Measurements from ENCODE around the gene ZDHHC7. TPM values are rescaled to one million over a fixed set of nuclear protein-coding genes. Genes with fewer than 3 reads are reported as not detected.

ZDHHC7 gene
- total and polyA plus RNA-seq, 2 donors (not counting 1 experiment from before 2014, with no cell fraction given): 96.4 to 135 TPM

DNA sequence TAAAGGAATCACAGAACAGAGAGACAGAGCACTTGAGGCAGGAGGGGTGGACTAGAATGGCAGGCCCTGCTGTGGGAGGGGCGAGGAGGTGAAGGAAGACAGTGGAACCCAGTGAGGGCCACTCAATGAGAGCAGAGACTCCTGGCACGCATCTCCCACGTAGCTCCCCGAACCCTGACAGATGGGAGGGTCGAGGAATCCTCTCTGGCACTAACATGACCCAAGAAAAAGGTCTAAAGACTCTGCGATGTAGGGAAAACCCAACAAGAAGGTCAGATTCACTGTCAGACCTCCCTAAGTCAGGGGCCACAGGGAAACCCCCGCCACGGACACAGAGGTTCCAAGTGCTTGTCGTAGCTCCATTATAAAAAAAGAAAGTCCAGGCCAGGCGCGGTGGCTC lies 15.0 kb downstream of the ZDHHC7 start:
- H3K36me3 ChIP-seq (ENCODE audit: control insufficient read depth, insufficient read depth, low read length): peaks cover 12% of the 10 kb centered on the region
- H3K4me2 ChIP-seq (ENCODE audit: extremely low read depth, insufficient read depth, low read length): no peak overlapping the region
- DNase-seq (ENCODE audit: low read depth in 2 of 2): no peak
- H3K79me2 ChIP-seq (ENCODE audit: control insufficient read depth, insufficient read depth, low read length): peaks cover 82% of the 10 kb centered on the region
- H3K9ac ChIP-seq (ENCODE audit: insufficient read depth, low read length): no peak overlapping the region
- no peaks in the 10 kb centered on the region for H3K27me3 ChIP-seq (ENCODE audit: control insufficient read depth, insufficient read depth, low read length)
- no peak overlapping the region for H2AFZ ChIP-seq (ENCODE audit: low read length)
- no peaks in the 10 kb centered on the region for H3K9me3 ChIP-seq (ENCODE audit: control insufficient read depth, insufficient read depth, low read depth, low read length)
- no peak overlapping the region for H3K4me3 ChIP-seq (replicated peaks in 1 of 4; ENCODE audit: control extremely low read depth in 1 of 4, insufficient read depth in 1 of 4, low read depth in 3 of 4, low read length in 4 of 4)
- TF ChIP-seq EZH2 (IDR thresholded peaks at IDR 0.05; ENCODE audit: low read length, missing control alignments): no peak
- H3K4me1 ChIP-seq (ENCODE audit: control insufficient read depth, extremely low read depth, insufficient read depth, low read length): peaks cover 30% of the 10 kb centered on the region
- peak overlapping the region; percentile 1 for H3K27ac ChIP-seq (ENCODE audit: insufficient read depth, low read length)
- H4K20me1 ChIP-seq (ENCODE audit: control insufficient read depth, extremely low read depth, insufficient read depth, low read length): no peaks in the 10 kb centered on the region

DNA sequence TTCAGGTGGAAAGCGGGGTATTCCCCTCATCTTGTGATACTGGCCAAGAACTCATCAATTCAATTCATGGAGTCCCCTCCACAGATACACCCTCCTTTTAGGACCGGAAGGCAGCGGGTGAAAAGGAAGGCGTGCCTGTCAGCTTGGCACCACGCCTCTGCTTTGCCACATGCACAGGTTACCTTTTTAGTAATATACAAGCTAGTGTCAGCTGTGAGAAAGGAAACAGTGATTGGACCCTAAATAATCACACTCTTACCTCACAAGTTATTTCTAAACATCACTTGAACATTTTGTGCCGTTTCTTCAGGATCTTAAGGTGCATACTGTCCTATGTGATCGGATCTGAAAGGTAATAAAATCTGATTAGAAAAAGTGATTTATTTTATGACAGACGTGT lies 15.7 kb downstream of the ZDHHC7 start:
- Histone ChIP-seq H2AFZ (ENCODE audit: low read length) (no peak overlapping the region), H3K4me3 (replicated peaks in 1 of 4; ENCODE audit: control extremely low read depth in 1 of 4, insufficient read depth in 1 of 4, low read depth in 3 of 4, low read length in 4 of 4) (no peak overlapping the region), H3K36me3 (ENCODE audit: control insufficient read depth, insufficient read depth, low read length) (peaks cover 10% of the 10 kb centered on the region), H3K4me1 (ENCODE audit: control insufficient read depth, extremely low read depth, insufficient read depth, low read length) (peaks cover 27% of the 10 kb centered on the region), H3K27me3 (ENCODE audit: control insufficient read depth, insufficient read depth, low read length) (no peaks in the 10 kb centered on the region), H4K20me1 (ENCODE audit: control insufficient read depth, extremely low read depth, insufficient read depth, low read length) (no peaks in the 10 kb centered on the region), H3K9me3 (ENCODE audit: control insufficient read depth, insufficient read depth, low read depth, low read length) (no peaks in the 10 kb centered on the region), H3K79me2 (ENCODE audit: control insufficient read depth, insufficient read depth, low read length) (peaks cover 80% of the 10 kb centered on the region), H3K4me2 (ENCODE audit: extremely low read depth, insufficient read depth, low read length) (no peak overlapping the region), H3K9ac (ENCODE audit: insufficient read depth, low read length) (no peak overlapping the region), H3K27ac (ENCODE audit: insufficient read depth, low read length) (peak overlapping the region; percentile 90)
- DNase-seq (ENCODE audit: low read depth in 2 of 2): no peak
- TF ChIP-seq, protein P1, sequence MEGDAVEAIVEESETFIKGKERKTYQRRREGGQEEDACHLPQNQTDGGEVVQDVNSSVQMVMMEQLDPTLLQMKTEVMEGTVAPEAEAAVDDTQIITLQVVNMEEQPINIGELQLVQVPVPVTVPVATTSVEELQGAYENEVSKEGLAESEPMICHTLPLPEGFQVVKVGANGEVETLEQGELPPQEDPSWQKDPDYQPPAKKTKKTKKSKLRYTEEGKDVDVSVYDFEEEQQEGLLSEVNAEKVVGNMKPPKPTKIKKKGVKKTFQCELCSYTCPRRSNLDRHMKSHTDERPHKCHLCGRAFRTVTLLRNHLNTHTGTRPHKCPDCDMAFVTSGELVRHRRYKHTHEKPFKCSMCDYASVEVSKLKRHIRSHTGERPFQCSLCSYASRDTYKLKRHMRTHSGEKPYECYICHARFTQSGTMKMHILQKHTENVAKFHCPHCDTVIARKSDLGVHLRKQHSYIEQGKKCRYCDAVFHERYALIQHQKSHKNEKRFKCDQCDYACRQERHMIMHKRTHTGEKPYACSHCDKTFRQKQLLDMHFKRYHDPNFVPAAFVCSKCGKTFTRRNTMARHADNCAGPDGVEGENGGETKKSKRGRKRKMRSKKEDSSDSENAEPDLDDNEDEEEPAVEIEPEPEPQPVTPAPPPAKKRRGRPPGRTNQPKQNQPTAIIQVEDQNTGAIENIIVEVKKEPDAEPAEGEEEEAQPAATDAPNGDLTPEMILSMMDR (conservative IDR thresholded peaks at IDR 0.05 in 1 of 2, IDR thresholded peaks at IDR 0.05 in 1 of 2; ENCODE audit: low read depth in 1 of 2, low read length in 2 of 2): no peak
- TF ChIP-seq EZH2 (IDR thresholded peaks at IDR 0.05; ENCODE audit: low read length, missing control alignments): no peak

DNA sequence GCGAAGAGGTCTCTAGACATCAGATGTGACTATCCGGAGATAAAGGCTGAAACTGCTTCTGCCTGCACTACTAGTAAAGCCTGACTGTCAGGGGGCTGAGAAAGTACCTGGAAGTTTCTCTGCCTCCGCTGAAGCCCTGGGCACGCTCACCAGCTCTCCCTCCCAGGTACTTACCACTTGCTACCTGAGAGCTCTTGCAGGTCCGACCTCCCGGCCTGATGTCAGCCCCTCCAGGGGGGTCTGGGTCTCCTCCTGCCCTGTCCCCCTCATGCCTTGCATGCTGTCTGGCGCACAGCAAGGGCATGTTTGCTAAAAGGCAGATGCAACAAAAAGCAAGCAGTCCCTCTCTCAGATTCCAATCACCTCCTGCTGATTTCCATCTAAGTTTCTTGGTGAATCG lies 17.4 kb downstream of the ZDHHC7 start:
- H2AFZ ChIP-seq (ENCODE audit: low read length): no peak overlapping the region
- peaks cover 76% of the 10 kb centered on the region for H3K79me2 ChIP-seq (ENCODE audit: control insufficient read depth, insufficient read depth, low read length)
- no peaks in the 10 kb centered on the region for H4K20me1 ChIP-seq (ENCODE audit: control insufficient read depth, extremely low read depth, insufficient read depth, low read length)
- peak overlapping the region; percentile 75 for H3K4me2 ChIP-seq (ENCODE audit: extremely low read depth, insufficient read depth, low read length)
- no peak overlapping the region for H3K9ac ChIP-seq (ENCODE audit: insufficient read depth, low read length)
- H3K36me3 ChIP-seq (ENCODE audit: control insufficient read depth, insufficient read depth, low read length): peaks cover 22% of the 10 kb centered on the region
- TF ChIP-seq, protein P1 (conservative IDR thresholded peaks at IDR 0.05 in 1 of 2, IDR thresholded peaks at IDR 0.05 in 1 of 2; ENCODE audit: low read depth in 1 of 2, low read length in 2 of 2): no peak
- TF ChIP-seq EZH2 (IDR thresholded peaks at IDR 0.05; ENCODE audit: low read length, missing control alignments): no peak
- H3K4me3 ChIP-seq (replicated peaks in 1 of 4; ENCODE audit: control extremely low read depth in 1 of 4, insufficient read depth in 1 of 4, low read depth in 3 of 4, low read length in 4 of 4): no peak overlapping the region
- H3K27me3 ChIP-seq (ENCODE audit: control insufficient read depth, insufficient read depth, low read length): no peaks in the 10 kb centered on the region
- no peaks in the 10 kb centered on the region for H3K9me3 ChIP-seq (ENCODE audit: control insufficient read depth, insufficient read depth, low read depth, low read length)
- no peak for DNase-seq (ENCODE audit: low read depth in 2 of 2)
- peaks cover 19% of the 10 kb centered on the region for H3K4me1 ChIP-seq (ENCODE audit: control insufficient read depth, extremely low read depth, insufficient read depth, low read length)
- peak overlapping the region; percentile 90 for H3K27ac ChIP-seq (ENCODE audit: insufficient read depth, low read length)
